GM12878 (cell line): ENCODE measurements around the gene ATXN3. TPM values are rescaled to one million over a fixed set of nuclear protein-coding genes. Genes with fewer than 3 reads are reported as not detected.
A peak's percentile ranks its signal among the peaks of the same experiment; 100 is the strongest.

Experiments
- ATAC-seq: fragments of 200-7000 bp; cut with Tn5 transposase; 3 replicates; pipeline ENCODE4 v1.9.1; 2020; ENCODE audit warnings: mild to moderate bottlenecking, moderate library complexity
- BruUV-seq: library from RNA; stranded (reverse); fragments of 400-500 nt; replicated peaks from 2 replicates; lab custom pipeline; 2021; lab: Mats Ljungman, UMichigan
- CTCF ChIA-PET: fragments of 300-600 bp; sonication (Branson Sonifier 250); formaldehyde crosslinking; extraction: SDS; loops from one replicate; lab custom pipeline; 2021; ENCODE audit warnings: inconsistent platforms; lab: Yijun Ruan, JAX
- POLR2A ChIA-PET: fragments of 350-600 bp; formaldehyde crosslinking; extraction: SDS; loops from one replicate; lab custom pipeline; 2021; ENCODE audit warnings: inconsistent platforms; lab: Charles Lee
- RAD21 ChIA-PET: fragments of 300-600 bp; sonication (Branson Sonifier 250); formaldehyde crosslinking; loops from one replicate; lab custom pipeline; 2023; ENCODE audit warnings: antibody characterized with exemption; ENCODE audit not compliant: unreplicated experiment; lab: Charles Lee
- SMC1A ChIA-PET: fragments of 300-600 bp; sonication (Branson Sonifier 250); formaldehyde crosslinking; loops from one replicate; lab custom pipeline; 2023; ENCODE audit not compliant: unreplicated experiment, uncharacterized antibody; lab: Charles Lee
- DNase-seq: peaks from one replicate; pipeline ENCODE4 v3.0.0-alpha.2; 2011; ENCODE audit warnings: low read depth, low spot score
- FAIRE-seq: peaks from 3 replicates; lab custom pipeline; 2011; peaks lifted over from hg19 to GRCh38; lab: Jason Lieb, UNC
- H2AFZ ChIP-seq: 2 replicates; pipeline ENCODE4 v1.6.0; 2011; ENCODE audit warnings: low read depth, low read length, control low read depth; ENCODE audit not compliant: control insufficient read depth
- H3K27ac ChIP-seq: 2 replicates; pipeline ENCODE4 v1.5.1; 2011; ENCODE audit warnings: control low read depth; ENCODE audit not compliant: control insufficient read depth, insufficient read depth
- H3K27me3 ChIP-seq, 2 experiments: replicated peaks in 1 of 2; 2 replicates each; pipeline versions ENCODE4 v1.6.0 to v1.6.1; 2011; ENCODE audit warnings: low read length in 1 of 2; ENCODE audit not compliant: control insufficient read depth in 2 of 2, insufficient read depth in 2 of 2
- H3K36me3 ChIP-seq, 2 experiments: 2 replicates each; pipeline ENCODE4 v1.5.1; 2011; ENCODE audit warnings: low read length in 1 of 2; ENCODE audit not compliant: control insufficient read depth in 2 of 2, insufficient read depth in 2 of 2
- H3K4me1 ChIP-seq: 2 replicates; pipeline ENCODE4 v1.6.1; 2011; ENCODE audit warnings: mild to moderate bottlenecking, low read length, moderate library complexity, mixed read lengths; ENCODE audit not compliant: control insufficient read depth, insufficient read depth
- H3K4me2 ChIP-seq: 2 replicates; pipeline ENCODE4 v1.6.0; 2011; ENCODE audit warnings: control low read depth; ENCODE audit not compliant: control insufficient read depth, insufficient read depth
- H3K4me3 ChIP-seq: fragments of 200-600 bp; sonication (generic); 2 replicates; pipeline ENCODE4 v1.5.1; 2016
- H3K79me2 ChIP-seq: 2 replicates; pipeline ENCODE4 v1.6.0; 2011; ENCODE audit warnings: low read length; ENCODE audit not compliant: control insufficient read depth, insufficient read depth
- H3K9ac ChIP-seq: 2 replicates; pipeline ENCODE4 v1.8.0; 2011; ENCODE audit warnings: low read length, control low read depth, mixed read lengths; ENCODE audit not compliant: control insufficient read depth, insufficient read depth
- H3K9me3 ChIP-seq: replicated peaks from 3 replicates; pipeline ENCODE4 v1.5.1; 2011; ENCODE audit warnings: mild to moderate bottlenecking, low read length; ENCODE audit not compliant: control insufficient read depth, insufficient read depth
- H4K20me1 ChIP-seq: 2 replicates; pipeline ENCODE4 v1.6.0; 2011; ENCODE audit not compliant: control insufficient read depth, insufficient read depth
- BMI1 ChIP-seq: fragments of 450-650 bp; IDR thresholded peaks from 2 replicates; pipeline ENCODE4 v1.6.1; 2016; ENCODE audit warnings: mild to moderate bottlenecking, moderate library complexity, borderline replicate concordance
- CHD2 ChIP-seq: IDR thresholded peaks from 2 replicates; pipeline ENCODE4 v1.6.1; 2011; ENCODE audit warnings: low read depth, low read length, improper control_type of control experiment, borderline replicate concordance
- FOXM1 ChIP-seq: IDR thresholded peaks from 2 replicates; pipeline ENCODE4 v1.6.1; 2012; ENCODE audit warnings: low read depth, mild to moderate bottlenecking, inconsistent platforms, low read length, moderate library complexity
- GABPA ChIP-seq: IDR thresholded peaks from 2 replicates; pipeline ENCODE4 v1.6.1; 2014; ENCODE audit warnings: antibody characterized with exemption, low read depth, mild to moderate bottlenecking, inconsistent platforms
- HDGF ChIP-seq: fragments of 450-650 bp; IDR thresholded peaks from 2 replicates; pipeline ENCODE4 v1.6.1; 2016; ENCODE audit warnings: antibody characterized with exemption
- SMARCA5 ChIP-seq: fragments of 450-650 bp; IDR thresholded peaks from 2 replicates; pipeline ENCODE4 v1.6.1; 2017; ENCODE audit warnings: mild to moderate bottlenecking
- SMC3 ChIP-seq: IDR thresholded peaks from 2 replicates; pipeline ENCODE4 v1.6.1; 2011; ENCODE audit warnings: low read length, improper control_type of control experiment, borderline replicate concordance
- STAT3 ChIP-seq: IDR thresholded peaks from 2 replicates; pipeline ENCODE4 v1.6.1; 2011; ENCODE audit warnings: low read depth, low read length, improper control_type of control experiment
- ZNF217 ChIP-seq: fragments of 450-650 bp; IDR thresholded peaks from 2 replicates; pipeline ENCODE4 v1.6.1; 2017; ENCODE audit warnings: antibody characterized with exemption, mild to moderate bottlenecking
- WGBS: methylation state at CpG from one replicate; pipeline ENCODE4 v1.1.6; 2016; ENCODE audit warnings: low lambda C conversion rate; ENCODE audit not compliant: insufficient replicate concordance, insufficient coverage; ENCODE audit errors: missing lambda C conversion rate; 5-methylcytosine and 5-hydroxymethylcytosine counted together
- in situ Hi-C: fragments of 300-500 bp; cut with MboI; formaldehyde crosslinking; loops from 9 replicates; pipeline ENCODE4 v1.14.3; 2018; ENCODE audit warnings: mixed read lengths
- intact Hi-C: fragments of 100-400 bp; cut with micrococcal nuclease; formaldehyde crosslinking; loops from one replicate; pipeline ENCODE4 v1.14.2; 2022; ENCODE audit not compliant: unreplicated experiment
- polyA plus RNA-seq, 11 experiments: library from polyadenylated mRNA; depleted of rRNA in 4 of 11; unstranded in 6 of 11; stranded (reverse) in 5 of 11; fragments of >200 nt; fragmentation: Nextera tagmentation in 4 of 11; fragmentation: Illumina TruSeq in 1 of 11; extraction: Ambion mirVana in 4 of 11; extraction: Trizol in 1 of 11; gene quantifications; 1 replicate in 1 of 11; 2 replicates in 10 of 11; pipeline versions ENCODE4 v1.2.1 to v1.2.3, GENCODE V29; 2011 to 2016; ENCODE audit warnings: inconsistent platforms in 2 of 11, missing spikeins in 2 of 11, low read depth in 1 of 11
- total RNA-seq, 4 experiments: library from RNA; depleted of rRNA in 3 of 4; stranded (reverse); fragments of >200 nt in 3 of 4; fragmentation: Illumina TruSeq in 1 of 4; extraction: Trizol in 1 of 4; gene quantifications; 2 replicates each; pipeline versions ENCODE4 v1.2.1 to v1.2.3, GENCODE V29; 2013 to 2021
- TF ChIP-seq, protein P1 (sequence below): IDR thresholded peaks from 2 replicates; pipeline ENCODE4 v1.6.1; 2012; ENCODE audit warnings: mild to moderate bottlenecking, low read depth, low read length
- TF ChIP-seq, protein P2 (sequence below): IDR thresholded peaks from 2 replicates; pipeline ENCODE4 v1.6.1; 2012; ENCODE audit warnings: low read depth, low read length, improper control_type of control experiment

The ATXN3 gene
- total and polyA plus RNA-seq, 10 of the 15 experiments (the other 5 are each of a cell fraction or from before 2014, with no cell fraction given) = 15.1 to 27.3 (median 19.2) TPM

DNA sequence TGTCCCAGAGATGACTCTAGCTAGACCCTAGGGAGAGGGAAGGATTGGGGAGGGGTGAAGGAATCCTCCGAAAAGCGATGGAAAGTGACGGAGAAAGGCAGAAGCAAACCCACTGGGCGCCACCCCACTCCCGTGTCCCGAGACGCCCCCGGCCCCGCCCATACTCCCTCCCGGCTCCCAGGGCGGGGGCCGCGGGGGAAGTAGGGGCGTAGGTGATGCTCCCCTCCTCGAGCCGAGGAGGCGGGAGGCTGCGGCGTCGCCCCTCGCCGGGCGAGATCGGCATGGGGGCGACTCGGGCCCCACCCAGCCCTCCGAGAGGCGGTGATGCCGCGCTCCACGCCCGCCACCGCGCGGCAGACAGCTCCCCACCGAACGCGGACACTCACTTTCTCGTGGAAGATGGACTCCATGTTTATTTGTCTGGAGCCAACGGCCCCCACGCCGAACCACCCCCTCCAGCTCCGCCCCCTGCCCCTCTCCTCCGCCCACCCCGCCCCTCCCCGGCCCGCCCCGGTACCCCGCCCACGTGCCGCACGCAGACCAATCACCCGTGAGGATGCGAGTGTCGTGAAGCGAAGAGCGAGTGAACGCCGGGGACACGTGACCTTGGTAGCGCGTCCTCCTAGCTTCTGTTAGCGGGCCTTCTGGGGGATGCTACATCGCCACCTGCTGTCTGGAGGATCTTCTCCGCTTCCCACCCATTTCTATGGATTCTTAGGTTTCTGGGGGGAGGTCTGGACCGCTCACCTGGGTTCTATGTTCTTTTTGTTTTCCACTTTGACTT, at the start of gene ATXN3 (continued):
- TF ChIP-seq, protein P1, sequence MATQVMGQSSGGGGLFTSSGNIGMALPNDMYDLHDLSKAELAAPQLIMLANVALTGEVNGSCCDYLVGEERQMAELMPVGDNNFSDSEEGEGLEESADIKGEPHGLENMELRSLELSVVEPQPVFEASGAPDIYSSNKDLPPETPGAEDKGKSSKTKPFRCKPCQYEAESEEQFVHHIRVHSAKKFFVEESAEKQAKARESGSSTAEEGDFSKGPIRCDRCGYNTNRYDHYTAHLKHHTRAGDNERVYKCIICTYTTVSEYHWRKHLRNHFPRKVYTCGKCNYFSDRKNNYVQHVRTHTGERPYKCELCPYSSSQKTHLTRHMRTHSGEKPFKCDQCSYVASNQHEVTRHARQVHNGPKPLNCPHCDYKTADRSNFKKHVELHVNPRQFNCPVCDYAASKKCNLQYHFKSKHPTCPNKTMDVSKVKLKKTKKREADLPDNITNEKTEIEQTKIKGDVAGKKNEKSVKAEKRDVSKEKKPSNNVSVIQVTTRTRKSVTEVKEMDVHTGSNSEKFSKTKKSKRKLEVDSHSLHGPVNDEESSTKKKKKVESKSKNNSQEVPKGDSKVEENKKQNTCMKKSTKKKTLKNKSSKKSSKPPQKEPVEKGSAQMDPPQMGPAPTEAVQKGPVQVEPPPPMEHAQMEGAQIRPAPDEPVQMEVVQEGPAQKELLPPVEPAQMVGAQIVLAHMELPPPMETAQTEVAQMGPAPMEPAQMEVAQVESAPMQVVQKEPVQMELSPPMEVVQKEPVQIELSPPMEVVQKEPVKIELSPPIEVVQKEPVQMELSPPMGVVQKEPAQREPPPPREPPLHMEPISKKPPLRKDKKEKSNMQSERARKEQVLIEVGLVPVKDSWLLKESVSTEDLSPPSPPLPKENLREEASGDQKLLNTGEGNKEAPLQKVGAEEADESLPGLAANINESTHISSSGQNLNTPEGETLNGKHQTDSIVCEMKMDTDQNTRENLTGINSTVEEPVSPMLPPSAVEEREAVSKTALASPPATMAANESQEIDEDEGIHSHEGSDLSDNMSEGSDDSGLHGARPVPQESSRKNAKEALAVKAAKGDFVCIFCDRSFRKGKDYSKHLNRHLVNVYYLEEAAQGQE = no peak
- TF ChIP-seq ZNF217 (no peak), CHD2 (peak; percentile 30; the same call in 1 of the 2 replicates), STAT3 (no peak), GABPA (no peak), SMC3 (peak; percentile 13; the same call in 1 of the 2 replicates)

DNA sequence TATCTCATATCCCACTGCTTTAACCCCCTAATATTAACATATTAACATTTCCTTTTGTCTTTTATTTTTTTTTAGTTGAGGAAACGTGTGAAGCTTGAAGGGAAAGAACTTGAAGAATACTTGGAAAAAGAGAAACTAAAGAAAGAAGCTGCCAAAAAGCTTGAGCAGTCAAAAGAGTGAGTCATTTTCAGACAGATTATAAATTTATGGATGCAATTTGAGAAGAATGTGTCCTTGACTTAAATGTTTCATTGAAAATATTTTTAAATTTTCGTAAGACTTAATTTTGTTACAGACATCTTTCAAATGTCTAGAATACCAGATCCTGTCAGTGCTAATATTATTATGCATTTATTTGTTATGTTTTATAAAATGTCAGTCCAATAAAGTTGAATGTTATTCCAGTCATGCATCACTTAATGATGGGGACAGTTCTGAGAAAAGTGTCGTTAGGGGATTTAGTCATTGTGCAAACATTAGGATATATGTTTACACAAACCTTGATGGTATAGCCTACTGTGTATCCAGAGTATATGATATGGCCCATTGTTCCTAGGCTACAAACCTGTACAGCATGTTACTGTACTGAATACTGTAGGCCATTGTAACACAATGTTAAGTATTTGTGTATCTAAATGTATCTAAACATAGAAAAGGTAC, 48.0 kb upstream of the ATXN3 start:
- Histone ChIP-seq H3K9me3 (no peaks in the 10 kb centered on the region), H3K79me2 (no peaks in the 10 kb centered on the region), H3K4me1 (no peaks in the 10 kb centered on the region), H3K27me3 (no peaks in the 10 kb centered on the region), H4K20me1 (no peaks in the 10 kb centered on the region), H3K4me2 (no peak overlapping the region), H3K36me3 (peaks cover 0 to 25% of the 10 kb centered on the region in 2 experiments; a peak in 3 of 4 replicates), H3K27ac (no peak overlapping the region), H3K9ac (no peak overlapping the region), H2AFZ (no peak overlapping the region), H3K4me3 (no peak overlapping the region)
- ChIA-PET SMC1A (no interaction called here), POLR2A (no interaction called here), RAD21 (no interaction called here), CTCF (no interaction called here)
- intact Hi-C loops = no loop called here
- TF ChIP-seq FOXM1 (no peak), BMI1 (no peak), HDGF (no peak), SMARCA5 (no peak)
- TF ChIP-seq, protein P2, sequence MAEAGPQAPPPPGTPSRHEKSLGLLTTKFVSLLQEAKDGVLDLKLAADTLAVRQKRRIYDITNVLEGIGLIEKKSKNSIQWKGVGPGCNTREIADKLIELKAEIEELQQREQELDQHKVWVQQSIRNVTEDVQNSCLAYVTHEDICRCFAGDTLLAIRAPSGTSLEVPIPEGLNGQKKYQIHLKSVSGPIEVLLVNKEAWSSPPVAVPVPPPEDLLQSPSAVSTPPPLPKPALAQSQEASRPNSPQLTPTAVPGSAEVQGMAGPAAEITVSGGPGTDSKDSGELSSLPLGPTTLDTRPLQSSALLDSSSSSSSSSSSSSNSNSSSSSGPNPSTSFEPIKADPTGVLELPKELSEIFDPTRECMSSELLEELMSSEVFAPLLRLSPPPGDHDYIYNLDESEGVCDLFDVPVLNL = no peak
- DNase-seq = no peak
- WGBS = 97% methylated on average over 3 of the region's 3 CpGs
- no TSS peak for BruUV-seq
- no peak for ATAC-seq
- in situ Hi-C loops = no loop called here
- FAIRE-seq = no peak
